GM21786 (cell line): Measurements from ENCODE around the gene SF3B2.
"Not testable (repeated sequence)": the region's sequence is repeated elsewhere in the genome, so short reads cannot be mapped to it uniquely, and the experiment has no call there.

Experiments used
- ATAC-seq: cut with Tn5 transposase; IDR thresholded peaks from one replicate; pipeline ENCODE4 v1.9.1; 2021; ENCODE audit not compliant: unreplicated experiment

Gene SF3B2

GRCh38 chr11:66104057-66104638, 52.0 kb downstream of the SF3B2 start:
- ATAC-seq, result no peak

- ATAC-seq, result no peak
These were observed 54.8 kb downstream of the SF3B2 start for GRCh38 chr11:66106786-66107599.

- ATAC-seq, result no peak
These were observed 55.7 kb downstream of the SF3B2 start for GRCh38 chr11:66107600-66108510.

GRCh38 chr11:66109294-66109693, 57.1 kb downstream of the SF3B2 start:
- ATAC-seq, result no peak

- no peak for ATAC-seq
These were observed 59.0 kb downstream of the SF3B2 start for GRCh38 chr11:66111158-66111557.

GRCh38 chr11:66112041-66112491, 59.9 kb downstream of the SF3B2 start:
- ATAC-seq, result no peak

- ATAC-seq, result no peak
These were observed 60.7 kb downstream of the SF3B2 start for GRCh38 chr11:66112601-66113499.

- not testable (repeated sequence) for ATAC-seq
These were observed 62.8 kb downstream of the SF3B2 start for GRCh38 chr11:66114957-66115356.

GRCh38 chr11:66115638-66116301, 63.6 kb downstream of the SF3B2 start:
- ATAC-seq, result peak; percentile 62

GRCh38 chr11:66116576-66117361, 64.6 kb downstream of the SF3B2 start:
- ATAC-seq, result no peak

GRCh38 chr11:66118847-66119246, 66.7 kb downstream of the SF3B2 start:
- ATAC-seq, result no peak
